HG02884 (cell line): ENCODE measurements around the gene PNPLA2.
A peak's percentile ranks its signal among the peaks of the same experiment; 100 is the strongest.

ENCODE experiments used
- ATAC-seq: cut with Tn5 transposase; IDR thresholded peaks from one replicate; pipeline ENCODE4 v1.9.1; 2021; ENCODE audit warnings: mild to moderate bottlenecking, moderate library complexity; ENCODE audit not compliant: unreplicated experiment

The PNPLA2 gene, protein sequence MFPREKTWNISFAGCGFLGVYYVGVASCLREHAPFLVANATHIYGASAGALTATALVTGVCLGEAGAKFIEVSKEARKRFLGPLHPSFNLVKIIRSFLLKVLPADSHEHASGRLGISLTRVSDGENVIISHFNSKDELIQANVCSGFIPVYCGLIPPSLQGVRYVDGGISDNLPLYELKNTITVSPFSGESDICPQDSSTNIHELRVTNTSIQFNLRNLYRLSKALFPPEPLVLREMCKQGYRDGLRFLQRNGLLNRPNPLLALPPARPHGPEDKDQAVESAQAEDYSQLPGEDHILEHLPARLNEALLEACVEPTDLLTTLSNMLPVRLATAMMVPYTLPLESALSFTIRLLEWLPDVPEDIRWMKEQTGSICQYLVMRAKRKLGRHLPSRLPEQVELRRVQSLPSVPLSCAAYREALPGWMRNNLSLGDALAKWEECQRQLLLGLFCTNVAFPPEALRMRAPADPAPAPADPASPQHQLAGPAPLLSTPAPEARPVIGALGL

DNA sequence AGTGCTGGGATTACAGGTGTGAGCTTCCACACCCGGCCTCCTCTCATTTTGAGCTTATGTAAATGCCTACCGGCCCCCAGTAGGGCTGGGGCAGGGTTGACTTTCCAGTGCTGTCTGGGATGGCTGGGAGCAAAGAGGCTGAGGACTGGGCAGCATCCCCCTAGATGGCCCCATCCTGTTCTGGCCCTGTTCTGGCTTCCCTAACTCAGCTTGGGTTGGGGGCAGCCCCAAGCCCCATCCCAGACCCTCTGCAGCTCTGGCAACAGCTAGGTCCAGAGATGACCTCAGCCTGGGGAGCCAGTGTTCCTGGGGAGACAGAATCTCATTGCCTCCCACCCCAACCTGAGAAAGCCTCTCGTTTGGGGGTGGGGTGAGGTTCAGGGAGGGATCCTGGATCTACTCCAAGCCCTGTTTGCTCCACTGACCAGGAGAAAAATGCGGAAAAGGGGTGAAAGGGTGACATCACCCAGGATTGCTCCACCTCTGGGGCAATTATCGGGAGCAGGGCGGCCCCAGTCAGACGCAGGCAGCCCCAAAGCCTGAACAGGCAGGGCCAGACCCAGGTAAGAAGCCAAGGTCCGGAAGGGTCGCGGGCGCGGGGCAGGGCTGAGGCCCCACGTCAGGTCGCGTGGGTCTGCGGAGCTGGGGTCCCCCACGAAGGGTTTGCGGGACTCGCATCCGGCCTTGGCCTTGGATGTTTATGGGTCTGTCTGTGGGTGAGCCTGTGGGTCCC is at the start of gene PNPLA2:
PNPLA2 (plus strand) TSS at position 519 of the 733 bp plus-strand sequence. CDS start 805 bp downstream, outside the sequence.
- no peak for ATAC-seq

DNA sequence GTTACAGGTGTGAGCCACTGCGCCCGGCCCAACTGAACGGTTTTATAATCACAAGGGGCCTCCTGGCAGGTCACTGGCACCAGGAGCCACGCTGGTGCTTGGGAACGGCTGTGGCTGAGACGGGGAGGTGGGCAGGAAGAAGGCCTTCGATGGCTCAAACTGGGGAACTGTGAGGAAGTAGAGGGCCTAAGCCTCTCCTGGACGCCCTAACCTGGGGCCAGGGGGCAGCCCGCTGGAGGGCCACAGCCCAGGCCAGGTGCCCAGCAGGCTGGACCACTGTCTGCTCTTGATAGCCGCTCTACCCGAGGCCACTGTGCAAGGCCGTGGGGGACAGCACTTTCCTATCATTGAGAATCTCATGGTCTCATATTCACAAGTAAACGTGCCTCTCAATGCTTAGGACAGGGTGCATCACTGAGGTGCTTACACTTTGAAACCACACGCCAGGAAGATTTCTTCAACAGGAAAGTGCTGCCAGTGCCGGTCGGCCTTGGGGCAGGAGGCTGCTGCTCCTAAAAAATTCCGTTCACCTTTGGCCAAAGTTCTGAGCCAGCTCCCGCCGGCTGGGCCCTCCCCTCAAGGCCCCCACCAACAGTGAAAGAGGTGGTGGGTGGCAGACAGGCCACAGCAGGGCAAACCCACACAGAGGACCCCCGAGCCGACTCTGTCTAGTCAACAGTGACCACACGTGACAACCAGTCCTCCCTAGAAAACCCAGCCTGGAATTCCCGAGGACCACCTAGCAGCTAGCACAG is 48.6 kb upstream of the PNPLA2 start:
- no peak for ATAC-seq

GRCh38 chr11:770642-771616 is 47.8 kb upstream of the PNPLA2 start:
- ATAC-seq = no peak

- ATAC-seq = no peak
These were observed 47.0 kb upstream of the PNPLA2 start for GRCh38 chr11:771617-772204.

DNA sequence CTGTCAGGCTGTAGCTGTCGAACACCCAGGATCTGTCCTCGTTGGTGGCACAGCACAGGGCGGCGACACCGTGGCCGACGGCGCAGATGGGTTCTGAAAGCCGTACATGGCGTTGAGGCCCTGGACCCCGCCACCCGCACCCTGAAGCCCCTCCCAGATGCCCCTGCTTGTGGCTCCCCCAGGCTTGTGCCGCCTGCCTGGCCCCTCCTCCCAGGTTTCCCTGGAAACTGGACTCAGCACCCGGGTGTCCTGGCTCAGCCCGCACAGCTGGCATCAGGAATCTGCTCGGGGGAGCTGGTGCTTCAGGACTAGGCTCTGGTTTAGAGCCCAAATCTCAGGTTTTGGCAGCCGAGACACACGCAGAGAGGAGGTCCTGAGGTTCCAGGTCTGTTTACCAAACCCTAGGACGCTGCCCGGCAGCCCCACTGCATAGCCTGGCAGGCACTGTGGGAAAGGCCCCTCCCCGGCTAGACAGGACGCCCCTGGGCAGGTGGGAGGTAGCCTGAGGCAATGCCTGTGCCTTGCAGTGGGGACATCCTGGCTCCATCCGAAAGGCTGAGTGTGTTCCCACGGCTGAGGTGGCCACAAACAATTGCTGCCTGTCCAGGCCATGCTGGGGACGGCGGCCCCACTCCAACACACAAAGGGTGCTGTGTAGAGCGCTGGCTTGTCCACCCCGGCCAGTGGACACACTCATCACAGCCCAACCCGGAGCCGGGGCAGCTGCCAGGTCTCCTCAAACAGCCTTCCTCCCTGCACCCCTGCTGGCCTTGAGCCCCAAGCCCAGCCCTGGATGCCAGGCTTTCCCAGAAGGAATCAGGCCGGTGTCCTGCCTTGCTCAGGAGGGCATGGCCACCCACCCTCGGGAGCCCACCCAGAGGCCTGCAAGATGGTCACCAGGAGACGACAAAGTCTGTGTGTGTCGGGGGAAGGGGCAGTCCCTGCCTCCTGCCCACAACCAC is 46.0 kb upstream of the PNPLA2 start:
- ATAC-seq = no peak

- no peak for ATAC-seq
These were observed 45.3 kb upstream of the PNPLA2 start for GRCh38 chr11:773425-773824.

DNA sequence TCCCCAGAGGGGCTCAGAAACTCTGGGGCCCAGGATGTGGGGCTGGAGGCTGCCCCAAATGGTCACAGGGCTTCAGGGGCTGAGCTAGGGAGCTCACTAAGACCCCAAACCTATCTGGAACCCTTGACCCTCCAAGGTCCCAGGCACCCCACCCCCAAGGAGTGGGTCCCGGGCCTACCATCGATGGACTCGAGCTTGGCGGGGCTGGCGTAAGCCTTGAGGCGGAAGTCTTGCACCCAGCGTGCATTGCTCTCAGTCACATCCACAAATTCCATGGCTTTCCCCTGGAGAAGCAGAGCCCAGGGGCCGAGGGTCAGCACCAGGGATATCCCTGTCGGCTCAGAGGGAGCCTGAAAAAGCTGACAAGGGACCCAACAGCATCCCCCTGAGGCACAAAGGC is 44.9 kb upstream of the PNPLA2 start:
- ATAC-seq = no peak

GRCh38 chr11:774873-775592 is 43.7 kb upstream of the PNPLA2 start:
- no peak for ATAC-seq

DNA sequence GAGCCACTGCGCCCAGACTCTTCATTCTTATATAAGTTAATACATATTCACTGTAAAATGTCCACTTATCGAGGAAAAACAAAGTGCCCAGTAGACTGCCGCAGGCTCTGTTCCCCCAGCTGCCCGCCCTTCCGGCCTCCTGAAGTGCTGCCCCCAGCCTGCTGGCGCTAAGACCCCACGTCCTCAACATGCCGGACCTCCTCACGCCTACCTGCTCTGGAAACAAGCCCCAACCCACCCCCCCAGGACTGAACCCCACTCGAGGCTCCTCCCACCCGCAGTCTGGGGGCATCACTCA is 42.5 kb upstream of the PNPLA2 start:
- ATAC-seq = no peak

GRCh38 chr11:776561-777287 is 42.0 kb upstream of the PNPLA2 start:
- ATAC-seq = peak; percentile 27

DNA sequence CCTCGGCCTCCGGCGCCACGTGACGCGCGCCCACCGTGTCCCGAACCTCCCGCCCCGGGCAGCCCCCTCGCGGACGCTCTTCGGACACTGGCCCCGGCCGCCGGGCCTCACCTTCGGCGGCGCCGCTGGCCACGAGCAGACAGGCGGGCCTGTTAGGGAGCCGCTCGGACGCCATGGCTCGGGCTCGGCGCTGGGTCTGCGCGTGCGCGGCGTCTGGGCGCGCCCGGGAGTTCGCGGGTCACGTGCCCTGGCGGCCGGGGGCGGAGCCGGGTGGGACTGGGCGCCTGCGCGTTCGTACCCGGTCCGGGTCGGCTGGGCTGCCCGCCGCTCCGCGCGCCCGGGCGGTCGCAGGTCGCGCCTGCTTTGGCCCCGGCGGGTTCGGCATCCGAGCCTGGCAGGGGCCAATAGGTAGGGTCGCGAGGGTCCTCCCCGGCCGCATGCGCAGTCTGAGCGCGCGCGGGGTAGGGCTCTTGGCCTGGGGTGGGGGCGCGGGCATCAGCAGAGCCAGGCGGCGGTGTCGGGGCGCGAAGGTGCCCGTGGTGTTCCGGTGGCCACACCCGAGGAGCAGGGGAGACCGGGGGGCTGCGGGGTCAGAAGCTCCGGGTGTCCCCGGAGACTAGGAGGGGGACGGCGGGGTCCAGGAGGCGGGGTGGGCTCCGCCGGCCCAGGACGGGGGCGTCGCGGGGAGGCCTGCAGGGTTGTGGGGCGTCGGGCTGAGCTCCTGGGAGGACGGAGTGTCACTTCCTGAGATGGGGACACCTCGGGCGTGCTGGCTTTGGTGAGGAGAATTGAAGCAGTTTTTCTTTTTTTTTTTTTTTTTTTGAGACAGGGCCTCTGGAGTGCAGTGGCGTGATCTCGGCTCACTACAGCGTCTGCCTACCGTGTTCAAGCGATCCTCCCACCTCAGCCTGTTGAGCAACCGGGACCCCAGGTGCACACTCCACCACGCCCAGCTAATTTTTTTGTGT is 41.1 kb upstream of the PNPLA2 start, which contains the start of gene GATD1:
GATD1 (minus strand) TSS at position 200 of the 968 bp plus-strand sequence; CDS start at position 175, 25 bp downstream.
- peak; percentile 55 for ATAC-seq

DNA sequence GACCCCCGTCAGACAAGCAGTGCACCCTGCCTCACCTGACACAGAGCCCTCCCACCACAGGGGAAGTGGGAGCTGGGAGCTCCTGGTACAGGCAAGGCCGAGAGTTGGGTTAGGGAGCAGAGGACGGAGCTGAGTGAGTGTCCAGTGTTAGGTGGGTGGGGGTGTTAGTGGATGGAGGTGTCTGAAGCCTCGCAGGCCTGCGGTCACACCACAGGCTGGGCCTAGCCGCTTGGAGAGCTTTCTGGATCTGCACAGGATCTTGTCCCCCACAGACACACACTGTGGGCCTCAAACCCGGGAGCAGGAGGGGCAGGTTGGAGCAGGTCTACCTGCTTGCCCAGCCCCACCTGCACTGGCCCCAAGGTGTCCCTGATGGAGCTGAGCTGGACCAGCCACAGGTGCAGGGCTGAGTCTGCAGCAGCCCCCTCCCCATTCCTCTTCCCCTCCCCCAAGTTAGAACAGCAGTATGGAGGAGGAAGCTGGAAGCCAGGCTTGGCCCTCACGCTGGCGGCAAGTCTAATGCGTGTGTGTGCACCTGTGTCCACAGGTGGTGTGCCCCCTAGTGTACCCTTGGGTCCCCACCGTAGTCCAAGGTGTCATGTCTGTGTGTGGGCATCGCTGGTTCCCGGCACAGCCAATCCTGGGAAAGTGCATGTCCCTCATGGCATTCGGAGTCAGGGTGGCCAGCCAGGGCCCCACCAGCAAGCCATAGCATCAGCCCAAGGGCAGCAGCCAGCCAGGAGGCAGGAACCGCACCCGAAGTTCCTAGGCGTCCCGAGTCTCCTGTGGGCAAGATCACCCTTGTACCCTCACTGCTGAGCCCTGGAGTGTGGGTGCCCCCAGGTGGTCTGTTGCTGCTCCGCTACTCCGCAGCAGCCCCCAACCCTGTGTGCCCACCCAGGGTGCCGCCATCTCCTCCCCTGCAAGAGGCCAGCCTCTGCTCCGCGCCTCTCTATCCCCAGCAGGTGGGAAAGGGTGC is 39.4 kb upstream of the PNPLA2 start:
- ATAC-seq = no peak

GRCh38 chr11:779955-780532 is 38.7 kb upstream of the PNPLA2 start:
- no peak for ATAC-seq

DNA sequence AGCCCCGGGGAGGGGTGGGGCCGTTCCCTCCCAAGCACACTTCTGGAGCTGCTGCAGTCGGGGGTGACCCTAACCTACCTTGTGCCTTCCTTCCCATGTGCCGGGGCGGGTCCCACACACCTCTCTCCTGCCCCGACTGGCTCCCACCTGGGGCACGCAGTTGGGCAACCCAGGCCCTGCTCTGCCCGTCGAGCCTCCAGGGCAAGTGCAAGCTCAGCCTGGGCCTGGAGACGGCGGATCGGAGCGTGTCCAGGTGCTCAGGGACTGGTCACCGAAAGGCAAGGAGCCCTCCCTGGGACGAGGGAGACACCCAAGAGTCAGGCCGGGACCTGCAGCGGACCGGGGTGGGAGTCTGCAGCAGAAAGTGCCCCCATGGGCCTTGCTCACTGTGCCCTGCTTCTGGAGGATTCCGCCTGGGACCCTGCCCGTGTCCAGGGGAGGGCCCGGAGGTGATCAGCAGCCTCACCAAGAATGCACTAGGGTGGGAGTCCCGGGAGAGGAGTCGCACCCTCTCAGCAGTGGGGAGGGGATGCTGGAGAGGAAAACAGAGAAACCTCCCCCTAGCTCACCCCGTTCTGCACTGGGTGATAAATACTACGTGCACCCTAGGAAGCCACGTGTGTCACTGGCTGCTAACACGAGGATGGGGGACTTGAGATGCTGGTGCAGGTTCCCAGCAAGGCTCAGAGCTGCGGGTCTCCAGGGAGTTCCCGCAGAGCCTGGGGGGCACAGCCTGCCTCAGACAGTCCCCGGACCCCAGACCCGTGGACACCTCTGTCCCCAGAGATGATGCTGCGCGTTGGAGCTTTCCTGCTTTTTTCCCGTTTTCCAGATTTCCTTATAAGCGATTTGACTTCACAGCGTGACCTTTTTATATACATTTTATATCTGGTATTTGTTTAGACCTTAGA is 36.2 kb upstream of the PNPLA2 start:
- ATAC-seq = no peak
